ENCODE results near the gene PWP1. TPM values are rescaled to one million over a fixed set of nuclear protein-coding genes. Genes with fewer than 3 reads are reported as not detected.

The PWP1 gene
- total and polyA plus RNA-seq, 10 of the 15 experiments (the other 5 are each of a cell fraction or from before 2014, with no cell fraction given), result 42.4 to 283 (median 84.6) TPM

DNA sequence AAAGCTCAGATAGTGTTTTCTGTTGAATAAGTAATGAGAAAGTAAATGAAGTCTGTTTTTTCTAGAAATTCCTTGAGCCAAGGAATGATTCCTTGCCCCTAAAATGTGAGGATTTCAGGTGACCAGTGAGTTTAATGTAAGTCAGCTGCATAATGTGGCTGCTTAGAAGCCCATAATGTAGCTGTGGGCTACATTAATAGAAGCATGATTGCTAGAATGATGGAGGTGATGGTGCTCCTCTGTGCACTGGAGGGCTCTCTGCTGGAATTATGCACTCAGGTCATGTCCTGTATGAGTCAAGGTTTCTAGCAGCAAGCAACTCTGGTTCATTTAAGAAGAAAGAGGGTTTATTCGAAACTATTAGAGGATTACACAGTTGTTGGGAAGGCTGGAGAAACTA, 19.6 kb upstream of the PWP1 start:
- Histone ChIP-seq H3K27ac (ENCODE audit: control insufficient read depth, insufficient read depth) (no peak overlapping the region), H3K4me3 (no peak overlapping the region), H3K4me1 (ENCODE audit: control insufficient read depth, insufficient read depth, low read length) (peaks cover 3% of the 10 kb centered on the region; the same call in 1 of the 2 replicates), H2AFZ (ENCODE audit: control insufficient read depth, low read depth, low read length) (no peak overlapping the region), H3K79me2 (ENCODE audit: control insufficient read depth, insufficient read depth, low read length) (no peaks in the 10 kb centered on the region), H3K36me3 (ENCODE audit: control insufficient read depth in 2 of 2, insufficient read depth in 2 of 2, low read length in 1 of 2) (no peaks in the 10 kb centered on the region), H3K4me2 (ENCODE audit: control insufficient read depth, insufficient read depth) (no peak overlapping the region), H4K20me1 (ENCODE audit: control insufficient read depth, insufficient read depth) (no peaks in the 10 kb centered on the region), H3K9ac (ENCODE audit: control insufficient read depth, insufficient read depth, low read length) (no peak overlapping the region), H3K27me3 (replicated peaks in 1 of 2; ENCODE audit: control insufficient read depth in 2 of 2, insufficient read depth in 2 of 2, low read length in 1 of 2) (peaks cover 2 to 5% of the 10 kb centered on the region in 2 experiments; a peak in 2 of 4 replicates), H3K9me3 (replicated peaks; ENCODE audit: control insufficient read depth, insufficient read depth, low read length) (no peaks in the 10 kb centered on the region)
- DNase-seq (ENCODE audit: low read depth, low spot score), result no peak
- ChIA-PET RAD21 (ENCODE audit: unreplicated experiment) (no interaction called here), POLR2A (no interaction called here), CTCF (interaction anchor here (2.7 kb wide), 1 partner anchor 219 kb away, joined by 9 read pairs; no protein-coding TSS in a partner anchor), SMC1A (ENCODE audit: uncharacterized antibody, unreplicated experiment) (interaction anchor here (1.0 kb wide), 1 partner anchor 10 kb away, joined by 3 read pairs; no protein-coding TSS in a partner anchor)
- BruUV-seq (replicated peaks), result no TSS peak
- ATAC-seq, result no peak
- 0% methylated on average over 1 of the region's 1 CpG for WGBS (ENCODE audit: insufficient coverage, insufficient replicate concordance, low lambda C conversion rate, missing lambda C conversion rate)
- in situ Hi-C loops (cut with MboI), result no loop called here
- intact Hi-C loops (cut with micrococcal nuclease; ENCODE audit: unreplicated experiment), result no loop called here
- FAIRE-seq, result no peak
- TF ChIP-seq TCF7 (IDR thresholded peaks at IDR 0.05; ENCODE audit: borderline replicate concordance), result no peak
- TF ChIP-seq ZNF207 (IDR thresholded peaks at IDR 0.05; ENCODE audit: borderline replicate concordance), result no peak

DNA sequence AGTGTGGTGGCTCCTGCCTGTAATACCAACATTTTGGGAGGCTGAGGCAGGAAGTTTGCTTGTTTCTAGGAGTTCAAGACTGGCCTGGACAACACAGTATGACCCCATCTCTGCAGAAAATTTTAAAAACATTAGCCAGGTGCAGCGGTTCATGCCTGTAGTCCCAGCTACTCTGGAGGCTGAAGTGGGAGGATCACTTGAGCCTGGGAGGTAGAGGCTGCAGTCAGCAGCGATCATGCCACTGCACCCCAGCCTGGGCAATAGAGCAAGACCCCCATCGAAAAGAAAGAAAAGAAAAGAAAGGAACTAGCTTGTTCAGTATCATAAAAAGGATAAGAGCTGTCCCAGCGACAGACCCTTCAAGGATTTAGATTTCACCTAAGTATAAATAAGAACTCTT, 18.1 kb upstream of the PWP1 start:
- Histone ChIP-seq H3K9me3 (replicated peaks; ENCODE audit: control insufficient read depth, insufficient read depth, low read length) (no peaks in the 10 kb centered on the region), H3K9ac (ENCODE audit: control insufficient read depth, insufficient read depth, low read length) (no peak overlapping the region), H2AFZ (ENCODE audit: control insufficient read depth, low read depth, low read length) (no peak overlapping the region), H3K4me1 (ENCODE audit: control insufficient read depth, insufficient read depth, low read length) (no peaks in the 10 kb centered on the region; the same call in 1 of the 2 replicates), H3K27ac (ENCODE audit: control insufficient read depth, insufficient read depth) (no peak overlapping the region), H3K4me2 (ENCODE audit: control insufficient read depth, insufficient read depth) (no peak overlapping the region), H4K20me1 (ENCODE audit: control insufficient read depth, insufficient read depth) (no peaks in the 10 kb centered on the region), H3K36me3 (ENCODE audit: control insufficient read depth in 2 of 2, insufficient read depth in 2 of 2, low read length in 1 of 2) (no peaks in the 10 kb centered on the region), H3K27me3 (replicated peaks in 1 of 2; ENCODE audit: control insufficient read depth in 2 of 2, insufficient read depth in 2 of 2, low read length in 1 of 2) (peaks cover 5% of the 10 kb centered on the region in 2 experiments; a peak in 2 of 4 replicates), H3K4me3 (no peak overlapping the region), H3K79me2 (ENCODE audit: control insufficient read depth, insufficient read depth, low read length) (no peaks in the 10 kb centered on the region)
- RAD21 ChIA-PET (ENCODE audit: unreplicated experiment), result no interaction called here
- SMC1A ChIA-PET (ENCODE audit: uncharacterized antibody, unreplicated experiment), result no interaction called here
- in situ Hi-C loops (cut with MboI), result no loop called here
- FAIRE-seq, result no peak
- 40% methylated on average over 4 of the region's 4 CpGs for WGBS (ENCODE audit: insufficient coverage, insufficient replicate concordance, low lambda C conversion rate, missing lambda C conversion rate)
- ATAC-seq, result no peak
- intact Hi-C loops (cut with micrococcal nuclease; ENCODE audit: unreplicated experiment), result no loop called here
- no peak for DNase-seq (ENCODE audit: low read depth, low spot score)
- no TSS peak for BruUV-seq (replicated peaks)
- CTCF ChIA-PET, result interaction anchor here (2.7 kb wide), 1 partner anchor 217 kb away, joined by 9 read pairs; no protein-coding TSS in a partner anchor
- POLR2A ChIA-PET, result interaction anchor here (0.6 kb wide), 1 partner anchor 22 kb away, joined by 7 read pairs; no protein-coding TSS in a partner anchor
- TF ChIP-seq SMC3 (IDR thresholded peaks at IDR 0.05; ENCODE audit: borderline replicate concordance, low read length), result no peak
- TF ChIP-seq MYB (IDR thresholded peaks at IDR 0.05; ENCODE audit: borderline replicate concordance, low read depth, low read length), result no peak
- no peak for TF ChIP-seq ATF7 (IDR thresholded peaks at IDR 0.05; ENCODE audit: low read depth)
- TF ChIP-seq, protein P1, sequence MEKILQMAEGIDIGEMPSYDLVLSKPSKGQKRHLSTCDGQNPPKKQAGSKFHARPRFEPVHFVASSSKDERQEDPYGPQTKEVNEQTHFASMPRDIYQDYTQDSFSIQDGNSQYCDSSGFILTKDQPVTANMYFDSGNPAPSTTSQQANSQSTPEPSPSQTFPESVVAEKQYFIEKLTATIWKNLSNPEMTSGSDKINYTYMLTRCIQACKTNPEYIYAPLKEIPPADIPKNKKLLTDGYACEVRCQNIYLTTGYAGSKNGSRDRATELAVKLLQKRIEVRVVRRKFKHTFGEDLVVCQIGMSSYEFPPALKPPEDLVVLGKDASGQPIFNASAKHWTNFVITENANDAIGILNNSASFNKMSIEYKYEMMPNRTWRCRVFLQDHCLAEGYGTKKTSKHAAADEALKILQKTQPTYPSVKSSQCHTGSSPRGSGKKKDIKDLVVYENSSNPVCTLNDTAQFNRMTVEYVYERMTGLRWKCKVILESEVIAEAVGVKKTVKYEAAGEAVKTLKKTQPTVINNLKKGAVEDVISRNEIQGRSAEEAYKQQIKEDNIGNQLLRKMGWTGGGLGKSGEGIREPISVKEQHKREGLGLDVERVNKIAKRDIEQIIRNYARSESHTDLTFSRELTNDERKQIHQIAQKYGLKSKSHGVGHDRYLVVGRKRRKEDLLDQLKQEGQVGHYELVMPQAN (conservative IDR thresholded peaks at IDR 0.05), result no peak
- TF ChIP-seq SUPT20H (IDR thresholded peaks at IDR 0.05; ENCODE audit: borderline replicate concordance, control insufficient read depth, low read depth, low read length), result no peak
- no peak for TF ChIP-seq YY1 (IDR thresholded peaks at IDR 0.05; ENCODE audit: low read depth, low read length)
- TF ChIP-seq CREB1 (IDR thresholded peaks at IDR 0.05; ENCODE audit: low read depth), result no peak
- TF ChIP-seq SUZ12 (IDR thresholded peaks at IDR 0.05; ENCODE audit: unreplicated experiment), result no peak
- no peak for TF ChIP-seq ZNF622 (IDR thresholded peaks at IDR 0.05)
- TF ChIP-seq, protein P2, sequence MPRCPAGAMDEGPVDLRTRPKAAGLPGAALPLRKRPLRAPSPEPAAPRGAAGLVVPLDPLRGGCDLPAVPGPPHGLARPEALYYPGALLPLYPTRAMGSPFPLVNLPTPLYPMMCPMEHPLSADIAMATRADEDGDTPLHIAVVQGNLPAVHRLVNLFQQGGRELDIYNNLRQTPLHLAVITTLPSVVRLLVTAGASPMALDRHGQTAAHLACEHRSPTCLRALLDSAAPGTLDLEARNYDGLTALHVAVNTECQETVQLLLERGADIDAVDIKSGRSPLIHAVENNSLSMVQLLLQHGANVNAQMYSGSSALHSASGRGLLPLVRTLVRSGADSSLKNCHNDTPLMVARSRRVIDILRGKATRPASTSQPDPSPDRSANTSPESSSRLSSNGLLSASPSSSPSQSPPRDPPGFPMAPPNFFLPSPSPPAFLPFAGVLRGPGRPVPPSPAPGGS (IDR thresholded peaks at IDR 0.05; ENCODE audit: borderline replicate concordance, insufficient read depth, low read depth, low read length, poor library complexity, severe bottlenecking), result no peak
- TF ChIP-seq BRCA1 (IDR thresholded peaks at IDR 0.05; ENCODE audit: low read depth, low read length), result no peak
- no peak for TF ChIP-seq ZBED1 (IDR thresholded peaks at IDR 0.05; ENCODE audit: borderline replicate concordance)
- no peak for TF ChIP-seq TARDBP (IDR thresholded peaks at IDR 0.05; ENCODE audit: borderline replicate concordance)
- no peak for TF ChIP-seq GATAD2B (conservative IDR thresholded peaks at IDR 0.05; ENCODE audit: low read depth)

All from GM12878 (cell line).